ES-I3 (cell line): ENCODE results near the gene TBXAS1.
"Not testable (repeated sequence)": the region's sequence is repeated elsewhere in the genome, so short reads cannot be mapped to it uniquely, and the experiment has no call there.

Source experiments
- H3K36me3 ChIP-seq: 2 replicates; pipeline ENCODE4 v1.6.1; 2013; ENCODE audit warnings: mild to moderate bottlenecking, low read length, control low read depth, moderate library complexity; ENCODE audit not compliant: insufficient read depth
- H3K4me1 ChIP-seq: 2 replicates; pipeline ENCODE4 v1.6.1; 2013; ENCODE audit warnings: mild to moderate bottlenecking, control low read depth, low read length; ENCODE audit not compliant: insufficient read depth
- H3K9ac ChIP-seq: 2 replicates; pipeline ENCODE4 v1.6.1; 2013; ENCODE audit warnings: low read depth, mild to moderate bottlenecking, low read length, moderate library complexity
- H3K9me3 ChIP-seq: 2 replicates; pipeline ENCODE4 v1.6.1; 2013; ENCODE audit warnings: mild to moderate bottlenecking, low read length, moderate library complexity; ENCODE audit not compliant: control insufficient read depth, insufficient read depth

TBXAS1 gene

DNA sequence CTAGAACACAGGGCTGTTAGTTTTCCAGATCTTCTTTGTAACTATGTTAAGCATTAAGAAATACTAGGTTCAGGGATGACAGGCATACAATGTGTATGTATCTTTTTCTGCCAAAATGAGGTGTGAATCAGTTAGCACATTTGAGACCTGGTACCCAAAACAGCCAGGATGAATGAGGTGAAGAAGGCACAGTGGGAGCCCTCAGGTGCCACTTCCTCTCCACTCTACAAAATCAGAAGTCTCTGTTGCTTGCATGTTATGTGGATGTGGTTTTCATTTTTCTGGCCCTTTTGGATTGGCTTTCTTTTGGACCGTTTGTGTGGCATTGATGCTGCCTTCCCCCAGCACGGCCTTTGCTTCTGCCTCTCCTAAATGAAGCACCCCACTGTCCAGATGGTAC lies 15.4 kb upstream of the TBXAS1 start:
- Histone ChIP-seq H3K9ac (no peak overlapping the region), H3K4me1 (no peaks in the 10 kb centered on the region), H3K9me3 (no peaks in the 10 kb centered on the region), H3K36me3 (no peaks in the 10 kb centered on the region)

DNA sequence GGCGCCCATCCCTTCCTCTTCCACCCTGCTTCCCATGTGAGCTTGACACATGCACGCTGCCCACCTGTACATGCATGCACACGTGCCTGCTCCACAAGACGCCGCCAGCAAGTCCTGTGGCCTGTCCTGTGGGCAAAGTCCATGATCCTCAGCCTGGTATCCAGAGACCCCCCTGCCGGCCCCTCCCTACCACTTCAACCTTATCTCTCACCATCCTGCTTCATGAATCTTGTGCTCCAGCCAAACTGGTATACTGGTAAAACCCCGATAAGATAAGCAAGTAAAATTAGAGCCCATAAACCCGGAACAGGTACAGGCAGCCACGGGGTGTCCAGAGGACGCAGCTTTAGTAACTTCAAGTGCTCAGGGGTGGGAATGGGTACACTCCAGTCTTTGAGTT lies 11.8 kb upstream of the TBXAS1 start:
- H3K9ac ChIP-seq = no peak overlapping the region
- no peaks in the 10 kb centered on the region for H3K9me3 ChIP-seq
- no peaks in the 10 kb centered on the region for H3K36me3 ChIP-seq
- H3K4me1 ChIP-seq = no peaks in the 10 kb centered on the region

DNA sequence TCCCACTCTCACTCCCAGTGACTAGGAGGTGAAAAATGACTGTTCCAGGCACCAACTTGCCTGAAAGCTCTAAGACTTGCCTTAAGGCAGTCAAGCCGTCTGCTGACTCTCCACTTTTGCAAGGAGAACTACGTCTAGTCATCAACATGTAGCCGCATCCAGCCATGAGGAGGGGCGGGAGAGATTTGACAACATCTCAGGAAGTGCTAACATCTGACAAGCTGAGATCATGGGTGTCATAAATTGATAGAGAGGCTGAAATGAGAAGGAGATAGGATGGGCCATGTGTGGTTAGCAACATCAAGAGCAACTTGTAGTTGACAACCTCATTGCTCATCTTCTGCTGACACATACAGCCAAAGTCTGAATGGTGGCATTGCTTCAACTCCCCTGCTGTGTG lies 9.0 kb upstream of the TBXAS1 start:
- H3K9ac ChIP-seq = no peak overlapping the region
- H3K9me3 ChIP-seq = no peaks in the 10 kb centered on the region
- no peaks in the 10 kb centered on the region for H3K36me3 ChIP-seq
- no peaks in the 10 kb centered on the region for H3K4me1 ChIP-seq

DNA sequence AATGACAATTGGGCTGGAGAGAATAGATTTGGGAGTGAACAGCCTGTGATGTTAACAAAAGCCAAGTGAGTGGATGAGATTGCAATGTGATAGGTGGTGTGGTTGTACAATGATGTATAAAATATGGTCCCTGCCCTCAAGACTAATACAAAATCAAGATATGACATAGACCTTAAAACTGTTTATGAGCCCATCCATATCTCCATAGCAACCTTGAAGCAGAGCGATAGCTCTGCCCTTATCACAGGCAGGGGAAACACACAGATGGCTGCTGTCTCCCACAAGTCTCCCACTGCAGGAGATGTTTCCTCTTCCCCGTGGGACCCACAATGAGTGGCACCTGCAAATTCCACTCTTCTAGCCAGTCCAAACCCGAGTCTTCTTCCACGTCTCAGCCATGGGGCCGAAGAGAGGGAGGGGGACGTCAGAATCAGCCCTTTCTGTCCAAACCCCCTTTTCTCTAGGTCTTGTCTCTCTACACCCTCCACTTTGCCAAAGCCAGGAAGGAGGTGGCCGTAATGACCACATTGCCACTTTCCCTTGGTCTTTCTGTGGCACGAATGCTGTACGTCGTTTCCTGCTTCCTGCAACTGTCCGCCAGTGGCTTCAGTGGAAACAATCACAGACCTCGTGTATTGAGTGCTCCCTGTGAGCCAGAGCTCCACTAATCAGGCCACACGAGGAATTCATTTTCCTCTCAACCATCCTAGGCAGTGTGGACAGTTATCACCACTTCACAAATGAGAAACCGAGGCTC lies 7.5 kb upstream of the TBXAS1 start:
- Histone ChIP-seq H3K36me3 (no peaks in the 10 kb centered on the region), H3K9me3 (no peaks in the 10 kb centered on the region), H3K9ac (no peak overlapping the region), H3K4me1 (no peaks in the 10 kb centered on the region)

DNA sequence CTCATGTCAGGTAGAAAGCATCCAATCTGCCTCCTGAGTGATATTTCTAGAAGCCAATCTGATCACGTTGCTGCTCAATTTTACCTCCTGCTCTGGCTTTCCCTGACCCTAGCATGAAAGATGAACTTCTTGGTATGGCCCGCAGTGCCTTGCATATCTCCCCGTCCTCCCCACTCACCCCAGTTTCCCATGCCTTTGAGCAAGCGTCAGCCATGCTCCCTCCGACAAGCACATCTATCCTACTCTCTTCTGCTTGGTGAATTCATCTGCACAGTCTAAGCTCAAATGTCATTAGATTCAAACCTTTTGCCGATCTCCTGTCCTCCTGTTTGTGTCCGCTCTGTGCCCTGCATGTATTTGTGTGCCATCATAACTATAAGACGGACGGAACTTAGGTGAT lies 6.2 kb upstream of the TBXAS1 start:
- H3K4me1 ChIP-seq = no peaks in the 10 kb centered on the region
- no peaks in the 10 kb centered on the region for H3K36me3 ChIP-seq
- H3K9me3 ChIP-seq = no peaks in the 10 kb centered on the region
- no peak overlapping the region for H3K9ac ChIP-seq

DNA sequence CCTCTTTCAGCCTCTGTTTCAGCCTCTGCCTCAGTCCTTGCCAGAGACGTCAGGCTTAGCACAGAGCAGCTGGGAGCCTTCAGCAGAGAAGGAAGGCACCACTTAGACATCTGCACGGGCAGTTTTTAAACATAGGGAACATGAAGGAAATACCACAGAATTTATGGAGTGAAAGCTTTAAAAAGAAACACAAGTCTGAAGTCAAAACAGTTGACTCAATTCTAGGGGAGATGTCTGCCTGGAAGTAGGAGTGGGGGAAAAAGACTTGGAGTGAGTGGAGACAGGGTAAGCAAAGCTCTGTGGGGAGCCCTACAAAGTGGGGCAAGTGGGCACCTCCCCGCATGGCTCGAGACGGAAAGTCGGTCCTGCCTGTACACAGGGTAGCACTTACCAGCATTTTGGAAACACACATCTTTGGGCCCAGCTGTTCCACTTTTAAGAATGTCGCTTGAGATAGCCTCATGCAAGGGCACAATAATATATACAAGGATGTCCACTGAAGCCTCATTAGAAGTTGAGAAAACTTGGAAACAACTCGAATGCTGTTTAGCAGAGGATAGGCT lies 5.0 kb upstream of the TBXAS1 start:
- H3K36me3 ChIP-seq = no peaks in the 10 kb centered on the region
- H3K4me1 ChIP-seq = no peaks in the 10 kb centered on the region
- H3K9me3 ChIP-seq = no peaks in the 10 kb centered on the region
- H3K9ac ChIP-seq = no peak overlapping the region

DNA sequence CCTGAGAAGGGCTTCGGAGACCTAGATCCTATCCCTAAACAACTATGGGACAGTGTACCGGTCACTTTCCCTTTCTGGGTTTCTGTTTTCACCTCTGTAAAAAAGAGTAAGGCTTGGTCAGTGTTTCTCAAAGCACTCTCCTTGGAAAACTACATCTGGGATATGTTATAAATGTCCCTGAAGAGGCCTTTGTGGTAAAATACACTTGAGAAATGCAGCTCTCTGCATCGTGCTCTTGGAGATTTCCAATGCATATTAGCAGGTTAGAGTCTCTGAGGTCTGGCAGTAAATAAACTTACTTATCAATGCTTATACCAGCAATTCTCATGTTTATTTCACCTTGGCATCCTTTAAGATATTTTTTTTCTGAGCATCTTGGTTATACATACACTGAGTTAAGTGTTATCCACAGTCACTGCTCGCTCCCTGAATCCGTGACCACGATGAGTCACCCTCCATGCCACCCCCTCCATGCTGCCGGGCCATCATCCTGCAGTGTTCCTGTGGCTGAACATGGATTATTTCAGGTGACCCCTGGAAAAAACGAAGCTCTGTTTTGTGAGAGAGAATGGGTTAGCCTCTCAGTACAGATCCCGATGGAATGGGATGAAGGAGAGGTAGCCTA lies 3.3 kb upstream of the TBXAS1 start:
- no peaks in the 10 kb centered on the region for H3K4me1 ChIP-seq
- H3K9ac ChIP-seq = no peak overlapping the region
- no peaks in the 10 kb centered on the region for H3K9me3 ChIP-seq
- H3K36me3 ChIP-seq = no peaks in the 10 kb centered on the region

DNA sequence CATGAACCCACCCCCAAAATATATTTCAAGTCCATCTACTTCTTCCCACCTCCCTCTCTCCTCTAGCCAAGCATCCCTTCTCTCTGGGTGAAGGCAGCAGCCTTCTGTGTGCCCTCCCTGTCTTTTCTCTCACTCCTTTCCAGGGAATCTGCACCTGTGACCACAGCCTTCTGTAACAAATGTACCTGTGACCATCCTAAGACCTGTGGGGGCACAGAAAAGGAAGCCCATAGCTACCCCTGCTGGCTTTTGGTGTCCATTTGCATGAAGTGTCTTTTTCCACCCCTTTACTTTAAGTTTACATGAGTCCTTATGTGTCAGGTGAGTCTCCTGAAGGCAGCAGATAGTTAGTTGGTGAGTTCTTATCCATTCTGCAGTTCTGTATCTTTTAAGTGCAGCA lies 2.0 kb upstream of the TBXAS1 start:
- Histone ChIP-seq H3K9ac (no peak overlapping the region), H3K4me1 (no peaks in the 10 kb centered on the region), H3K9me3 (no peaks in the 10 kb centered on the region), H3K36me3 (no peaks in the 10 kb centered on the region)

DNA sequence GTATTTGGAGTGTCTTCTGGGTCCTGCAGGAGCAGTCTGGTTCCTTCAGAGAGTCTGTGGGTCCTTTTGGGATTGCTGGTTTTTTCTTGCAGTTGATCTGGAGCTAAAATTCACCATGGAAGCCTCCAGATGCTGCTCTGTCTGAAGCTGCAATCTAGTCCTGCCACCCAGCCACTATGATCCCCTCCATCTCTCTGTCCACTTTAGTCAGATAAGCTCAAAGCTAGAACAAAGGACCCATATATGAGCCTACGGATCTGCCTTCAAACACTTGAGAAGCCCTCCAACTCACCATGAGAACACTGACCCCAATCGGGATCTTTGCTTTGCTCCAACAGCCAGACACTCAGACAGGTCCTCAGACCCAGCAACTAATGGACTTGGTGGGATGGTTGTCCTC lies 618 bp upstream of the TBXAS1 start:
- Histone ChIP-seq H3K9me3 (no peaks in the 10 kb centered on the region), H3K4me1 (no peaks in the 10 kb centered on the region), H3K9ac (no peak overlapping the region), H3K36me3 (no peaks in the 10 kb centered on the region)

DNA sequence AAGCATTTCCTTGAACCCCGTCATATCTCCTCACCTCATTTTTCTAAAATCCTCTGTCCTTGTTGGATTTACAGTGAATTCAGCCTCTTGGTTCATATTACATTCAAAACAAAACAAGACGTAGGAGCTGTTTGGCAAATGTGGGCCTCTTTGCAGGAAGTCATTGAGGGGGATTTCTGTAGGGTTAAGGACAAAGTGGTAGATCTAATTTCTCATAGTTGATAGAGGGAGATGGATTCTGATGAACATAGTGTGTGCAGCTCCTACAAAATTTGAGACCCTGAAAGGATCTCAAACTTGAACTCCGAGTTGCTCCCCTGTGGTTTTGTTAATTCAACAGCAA lies 682 bp downstream of the TBXAS1 start:
- H3K36me3 ChIP-seq = no peaks in the 10 kb centered on the region
- H3K4me1 ChIP-seq = no peaks in the 10 kb centered on the region
- no peaks in the 10 kb centered on the region for H3K9me3 ChIP-seq
- H3K9ac ChIP-seq = no peak overlapping the region

DNA sequence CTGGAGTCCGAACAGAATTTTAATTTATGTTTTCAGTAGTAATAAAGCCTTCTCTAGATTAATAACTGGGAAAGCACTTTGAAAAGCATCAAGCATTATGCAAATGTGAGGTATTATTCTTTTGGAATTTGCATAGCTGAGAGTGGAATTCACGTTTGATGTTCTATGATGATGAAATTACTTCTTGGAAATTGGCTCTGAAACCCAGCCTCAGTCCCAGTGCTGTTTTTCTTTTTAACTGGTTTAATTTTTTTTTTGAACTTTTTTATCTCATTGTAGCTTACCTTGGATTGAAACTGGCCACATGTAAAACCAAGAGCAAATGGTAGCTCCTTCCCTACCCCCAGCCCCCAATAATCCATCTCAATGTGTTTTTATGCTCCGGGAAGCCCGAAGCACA lies 1.2 kb downstream of the TBXAS1 start:
- Histone ChIP-seq H3K36me3 (no peaks in the 10 kb centered on the region), H3K4me1 (no peaks in the 10 kb centered on the region), H3K9ac (no peak overlapping the region), H3K9me3 (no peaks in the 10 kb centered on the region)

DNA sequence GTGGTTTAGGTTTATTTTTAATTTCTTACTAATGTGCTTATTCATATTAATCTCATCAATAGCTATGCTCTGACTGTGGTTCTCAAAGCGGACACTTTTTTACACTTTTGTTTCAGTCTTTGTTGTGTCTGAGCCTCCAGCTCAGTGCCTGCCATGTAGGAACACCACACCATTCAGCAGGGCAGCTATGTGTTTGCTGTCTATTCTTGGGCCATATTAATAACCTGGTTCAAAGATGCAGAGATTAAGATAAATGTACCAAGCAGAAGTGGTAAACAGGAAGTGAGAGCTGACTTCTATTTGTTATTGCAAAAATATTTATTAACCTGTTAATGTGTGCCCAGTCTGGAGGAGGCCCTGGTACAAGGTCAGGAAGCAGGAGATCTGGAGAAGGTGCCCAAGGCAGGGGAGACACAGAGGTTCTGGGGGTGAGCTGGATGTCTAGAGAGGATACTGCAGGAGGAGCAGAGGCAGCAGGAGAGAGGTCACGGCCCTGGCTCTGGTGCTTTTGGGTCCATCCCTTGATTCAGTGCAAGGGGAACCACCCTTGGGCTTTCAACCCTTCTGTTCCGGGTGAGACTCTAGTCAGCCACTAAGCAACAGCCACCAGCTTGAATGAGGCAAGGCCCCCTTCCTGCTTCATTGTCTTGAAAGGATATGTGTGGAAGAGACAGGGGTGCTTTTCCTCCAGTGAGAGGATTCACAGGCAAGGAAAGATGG lies 1.9 kb downstream of the TBXAS1 start:
- Histone ChIP-seq H3K4me1 (no peaks in the 10 kb centered on the region), H3K9me3 (no peaks in the 10 kb centered on the region), H3K9ac (no peak overlapping the region), H3K36me3 (no peaks in the 10 kb centered on the region)

DNA sequence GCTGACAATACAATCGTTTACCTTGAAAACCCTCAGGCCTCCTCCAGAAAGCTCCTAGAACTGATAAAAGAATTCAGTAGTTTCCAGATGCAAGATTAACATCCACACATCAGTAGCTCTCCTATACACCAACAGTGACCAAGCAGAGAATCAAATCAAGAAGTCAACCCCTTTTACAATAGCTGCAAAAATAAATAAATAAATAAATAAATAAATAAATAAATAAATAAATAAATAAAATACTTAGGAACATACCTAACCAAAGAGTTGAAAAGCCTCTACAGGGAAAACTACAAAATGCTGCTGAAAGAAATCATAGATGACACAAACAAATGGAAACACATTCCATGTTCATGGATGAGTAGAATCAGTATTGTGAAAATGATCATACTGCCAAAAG lies 6.8 kb downstream of the TBXAS1 start:
- H3K4me1 ChIP-seq, H3K36me3 ChIP-seq, H3K9me3 ChIP-seq, H3K9ac ChIP-seq: not testable (repeated sequence)

DNA sequence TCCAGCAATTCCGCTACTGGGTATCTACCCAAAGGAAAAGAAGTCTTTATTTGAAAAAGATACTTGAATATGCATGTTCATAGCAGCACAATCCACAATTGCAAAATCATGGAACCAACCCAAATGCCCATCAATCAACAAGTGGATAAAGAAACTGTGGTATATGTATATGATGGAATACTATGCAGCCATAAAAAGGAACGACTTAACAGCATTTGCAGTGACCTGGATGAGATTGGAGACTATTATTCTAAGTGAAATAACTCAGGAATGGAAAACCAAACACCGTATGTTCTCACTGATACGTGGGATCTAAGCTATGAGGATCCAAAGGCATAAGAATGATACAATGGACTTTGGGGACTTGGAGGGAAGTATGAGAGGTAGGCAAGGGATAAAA lies 8.2 kb downstream of the TBXAS1 start:
- not testable (repeated sequence) for H3K4me1 ChIP-seq, H3K36me3 ChIP-seq, H3K9me3 ChIP-seq, H3K9ac ChIP-seq

DNA sequence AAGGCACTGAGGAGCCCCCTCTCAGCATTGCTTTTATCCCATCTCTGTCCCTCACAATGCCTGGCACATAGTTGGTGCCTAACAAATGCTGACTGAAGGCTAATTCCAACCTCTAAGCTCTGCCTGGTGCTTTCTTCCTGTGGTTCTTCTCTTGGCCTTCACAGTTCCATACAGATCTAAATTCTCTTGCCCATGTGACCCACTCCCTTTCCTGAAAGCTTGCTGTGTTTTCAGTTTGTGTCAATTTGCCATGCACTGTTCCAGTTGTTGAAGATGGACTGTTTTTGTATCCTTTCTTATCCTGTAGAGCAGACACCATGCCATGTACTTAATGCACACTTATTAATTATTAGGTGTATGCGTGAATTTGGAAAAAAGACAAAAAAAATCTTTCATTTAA lies 9.2 kb downstream of the TBXAS1 start:
- H3K36me3 ChIP-seq = no peaks in the 10 kb centered on the region
- H3K9me3 ChIP-seq = no peaks in the 10 kb centered on the region
- no peak overlapping the region for H3K9ac ChIP-seq
- no peaks in the 10 kb centered on the region for H3K4me1 ChIP-seq
